KOPT-K1 (cell line): ENCODE results near the gene PARVB.

Source experiments
- H3K27ac ChIP-seq: fragments of 200-600 bp; sonication (generic); 2 replicates; pipeline ENCODE4 v1.5.1; 2016; ENCODE audit warnings: antibody characterized with exemption, mild to moderate bottlenecking, low read depth, low read length; ENCODE audit not compliant: poor library complexity, severe bottlenecking
- H3K36me3 ChIP-seq: fragments of 200-600 bp; sonication (generic); 2 replicates; pipeline ENCODE4 v1.5.1; 2017; ENCODE audit warnings: antibody characterized with exemption, mild to moderate bottlenecking, low read length, moderate library complexity; ENCODE audit not compliant: insufficient read depth
- H3K9me3 ChIP-seq: fragments of 200-600 bp; sonication (generic); 2 replicates; pipeline ENCODE4 v1.5.1; 2017; ENCODE audit warnings: antibody characterized with exemption, low read length, mild to moderate bottlenecking; ENCODE audit not compliant: insufficient read depth, poor library complexity, severe bottlenecking

Gene PARVB

GRCh38 chr22:44092636-44093220 is 68.6 kb downstream of the PARVB start:
- Histone ChIP-seq H3K9me3 (no peaks in the 10 kb centered on the region), H3K36me3 (no peaks in the 10 kb centered on the region), H3K27ac (no peak overlapping the region)

GRCh38 chr22:44093791-44094190 is 69.7 kb downstream of the PARVB start:
- H3K9me3 ChIP-seq = no peaks in the 10 kb centered on the region
- H3K27ac ChIP-seq = no peak overlapping the region
- no peaks in the 10 kb centered on the region for H3K36me3 ChIP-seq

GRCh38 chr22:44094751-44095302 is 70.7 kb downstream of the PARVB start:
- H3K36me3 ChIP-seq = no peaks in the 10 kb centered on the region
- H3K27ac ChIP-seq = no peak overlapping the region
- no peaks in the 10 kb centered on the region for H3K9me3 ChIP-seq

DNA sequence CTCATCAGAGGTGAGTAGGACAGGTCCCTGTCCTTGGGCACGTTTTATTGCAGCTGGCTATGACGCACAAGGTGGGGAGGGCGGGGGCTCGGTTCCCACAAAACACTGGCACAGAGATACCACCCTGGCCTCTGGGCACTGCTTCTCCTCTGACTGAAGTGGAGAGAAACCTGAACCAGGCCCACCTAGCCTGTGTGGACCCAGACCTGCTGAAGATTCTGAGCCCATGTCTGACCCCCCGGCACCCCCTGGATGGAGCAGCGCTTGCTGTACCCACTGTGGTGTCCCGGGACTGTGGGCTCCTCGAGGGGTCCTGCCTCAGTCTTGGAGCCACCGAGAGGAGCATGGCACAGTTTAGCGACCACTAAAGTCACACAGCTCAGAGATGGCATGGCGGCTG is 72.6 kb downstream of the PARVB start:
- Histone ChIP-seq H3K27ac (no peak overlapping the region), H3K36me3 (no peaks in the 10 kb centered on the region), H3K9me3 (no peaks in the 10 kb centered on the region)

GRCh38 chr22:44097263-44098020 is 73.3 kb downstream of the PARVB start:
- H3K27ac ChIP-seq = no peak overlapping the region
- H3K36me3 ChIP-seq = no peaks in the 10 kb centered on the region
- no peaks in the 10 kb centered on the region for H3K9me3 ChIP-seq

- Histone ChIP-seq H3K9me3 (no peaks in the 10 kb centered on the region), H3K27ac (no peak overlapping the region), H3K36me3 (no peaks in the 10 kb centered on the region)
Observed at GRCh38 chr22:44098021-44098739, 74.1 kb downstream of the PARVB start.

- Histone ChIP-seq H3K27ac (no peak overlapping the region), H3K9me3 (no peaks in the 10 kb centered on the region), H3K36me3 (no peaks in the 10 kb centered on the region)
Observed at GRCh38 chr22:44098966-44099530, 74.9 kb downstream of the PARVB start.

DNA sequence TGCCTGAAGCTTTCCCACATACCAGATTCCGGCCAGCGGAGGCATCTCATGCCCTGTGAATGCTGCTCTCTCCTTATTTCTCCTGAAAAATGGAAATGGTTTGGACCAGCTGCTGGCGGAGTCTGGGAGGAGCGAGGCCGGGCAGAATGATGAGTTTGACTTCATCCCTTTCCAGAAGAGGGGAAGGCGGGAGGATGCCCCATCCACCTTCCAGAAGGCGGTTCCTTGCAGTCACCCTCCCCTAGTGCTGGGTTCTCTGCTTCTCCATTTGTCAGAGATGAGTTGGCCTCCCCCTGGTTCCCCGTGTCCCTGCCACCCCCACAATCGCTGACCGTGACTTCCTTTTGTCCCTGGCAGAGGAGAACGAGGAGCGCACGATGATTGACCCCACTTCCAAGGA is 75.6 kb downstream of the PARVB start:
- no peaks in the 10 kb centered on the region for H3K36me3 ChIP-seq
- no peaks in the 10 kb centered on the region for H3K9me3 ChIP-seq
- no peak overlapping the region for H3K27ac ChIP-seq

DNA sequence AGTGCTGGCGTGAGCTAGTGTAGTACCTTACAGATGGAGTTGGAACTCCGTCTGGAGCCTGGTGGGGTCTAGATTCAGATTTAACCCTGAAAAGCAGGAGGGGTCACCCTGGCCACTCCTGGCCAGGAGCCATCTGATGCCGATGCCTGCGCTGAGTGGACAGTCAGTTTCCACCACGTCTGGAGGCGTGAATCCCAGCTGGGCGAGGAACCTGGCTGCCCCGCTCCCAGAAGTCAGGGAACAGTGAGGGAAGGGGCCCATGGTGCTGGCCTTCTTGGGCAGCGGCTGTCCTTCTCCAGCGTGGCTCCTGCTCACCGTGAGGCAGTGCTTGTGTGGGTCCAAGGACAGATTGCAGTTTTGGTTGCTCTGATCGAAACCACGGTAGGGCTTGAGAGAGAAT is 76.3 kb downstream of the PARVB start:
- Histone ChIP-seq H3K36me3 (no peaks in the 10 kb centered on the region), H3K27ac (no peak overlapping the region), H3K9me3 (no peaks in the 10 kb centered on the region)

GRCh38 chr22:44102121-44102520 is 78.0 kb downstream of the PARVB start:
- no peaks in the 10 kb centered on the region for H3K36me3 ChIP-seq
- H3K9me3 ChIP-seq = no peaks in the 10 kb centered on the region
- no peak overlapping the region for H3K27ac ChIP-seq

DNA sequence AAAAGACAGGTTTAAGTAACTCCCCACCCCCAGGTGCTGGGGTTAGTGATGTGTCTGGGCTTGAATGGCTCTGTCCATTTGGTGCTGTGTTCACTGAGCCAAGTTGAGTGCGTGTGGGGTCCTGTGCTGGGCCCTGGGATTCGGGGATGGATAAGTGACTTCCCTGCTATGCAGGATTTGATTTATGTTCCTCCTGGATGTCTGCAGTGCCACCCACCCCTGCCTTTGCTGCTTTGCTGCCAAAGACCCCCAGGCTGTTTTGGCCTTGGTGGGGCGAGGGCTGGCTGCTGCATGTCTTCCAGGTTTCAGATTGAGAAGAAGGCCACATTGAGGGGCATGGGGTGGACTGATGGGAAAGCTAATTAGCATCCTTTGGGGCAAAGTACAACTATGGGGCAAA is 78.8 kb downstream of the PARVB start:
- Histone ChIP-seq H3K36me3 (no peaks in the 10 kb centered on the region), H3K27ac (no peak overlapping the region)

GRCh38 chr22:44103735-44104480 is 79.8 kb downstream of the PARVB start:
- Histone ChIP-seq H3K36me3 (no peaks in the 10 kb centered on the region), H3K27ac (no peak overlapping the region), H3K9me3 (no peaks in the 10 kb centered on the region)

More for the DNA sequence above, 78.8 kb downstream of the PARVB start:
- H3K9me3 ChIP-seq = no peaks in the 10 kb centered on the region

- no peaks in the 10 kb centered on the region for H3K36me3 ChIP-seq
- no peak overlapping the region for H3K27ac ChIP-seq
- H3K9me3 ChIP-seq = no peaks in the 10 kb centered on the region
Observed at GRCh38 chr22:44107340-44107739, 83.2 kb downstream of the PARVB start.

DNA sequence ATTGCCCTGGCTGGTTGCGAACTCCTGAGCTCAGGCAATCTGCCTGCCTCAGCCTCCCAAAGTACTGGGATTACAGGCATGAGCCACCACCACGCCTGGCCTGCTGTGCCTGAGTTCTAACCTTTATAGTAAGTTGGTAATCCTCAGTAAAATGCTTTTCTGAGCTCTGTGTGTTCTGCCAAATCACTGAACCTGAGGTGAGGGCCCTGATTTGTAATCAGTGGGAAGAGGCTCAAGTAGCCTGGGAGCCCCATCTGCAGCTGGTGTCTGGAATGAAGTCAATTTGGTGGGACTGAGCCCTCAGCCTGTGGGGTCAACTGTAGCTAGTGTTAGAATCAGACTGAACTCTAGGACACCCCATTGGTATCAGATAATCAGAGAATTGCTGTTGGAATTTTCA is 84.0 kb downstream of the PARVB start:
- Histone ChIP-seq H3K27ac (no peak overlapping the region), H3K9me3 (no peaks in the 10 kb centered on the region), H3K36me3 (no peaks in the 10 kb centered on the region)
